Tibial nerve (tissue), 4 donors: ENCODE results near the gene SPTBN5. TPM values are rescaled to one million over a fixed set of nuclear protein-coding genes. Genes with fewer than 3 reads are reported as not detected.

Source experiments
- DNase-seq, 2 donors: peaks; one replicate each; pipeline ENCODE4 v3.0.0-alpha.2; 2019; ENCODE audit warnings: low spot score in 2 of 2
- H3K27ac ChIP-seq, 4 donors: fragments of 200-600 bp; sonication (generic) in 3 of 4; one replicate each; pipeline ENCODE4 v1.5.1; 2017 to 2019; ENCODE audit warnings: mild to moderate bottlenecking in 1 of 4
- H3K27me3 ChIP-seq, 2 donors: fragments of 200-600 bp; sonication (generic) in 1 of 2; one replicate each; pipeline versions ENCODE4 v1.5.1 to v1.6.0; 2017 to 2019
- H3K36me3 ChIP-seq, 3 donors: fragments of 200-600 bp; sonication (generic); one replicate each; pipeline ENCODE4 v1.5.1; 2018 to 2019
- H3K4me1 ChIP-seq, 4 donors: fragments of 200-600 bp; sonication (generic) in 3 of 4; one replicate each; pipeline ENCODE4 v1.5.1; 2017 to 2019
- H3K4me3 ChIP-seq, 4 donors: fragments of 200-600 bp; sonication (generic) in 3 of 4; one replicate each; pipeline ENCODE4 v1.5.1; 2017 to 2019; ENCODE audit warnings: mild to moderate bottlenecking in 1 of 4, moderate library complexity in 1 of 4
- H3K9me3 ChIP-seq, 4 donors: fragments of 200-600 bp; sonication (generic) in 3 of 4; one replicate each; pipeline ENCODE4 v1.5.1; 2017 to 2019
- EP300 ChIP-seq, 2 donors: sonication (generic); formaldehyde crosslinking; IDR thresholded peaks; one replicate each; pipeline ENCODE4 v1.6.1; 2017; ENCODE audit warnings: antibody characterized with exemption in 2 of 2, mild to moderate bottlenecking in 1 of 2
- POLR2A ChIP-seq, 2 donors: fragments of 450-650 bp; IDR thresholded peaks; one replicate each; pipeline ENCODE4 v1.6.1; 2017; ENCODE audit warnings: antibody characterized with exemption in 2 of 2, mild to moderate bottlenecking in 2 of 2, moderate library complexity in 2 of 2
- WGBS, 2 donors: methylation state at CpG; one replicate each; pipeline ENCODE4 v1.1.5; 2018; 5-methylcytosine and 5-hydroxymethylcytosine counted together
- total RNA-seq, 4 donors: library from RNA; depleted of rRNA; stranded (reverse); fragments of >200 nt; gene quantifications; one replicate each; pipeline ENCODE4 v1.1.0, GENCODE V29; 2016
- TF ChIP-seq, protein P1 (sequence below), 5 experiments: fragments of 200-600 bp in 3 of 5; fragments of 450-650 bp in 2 of 5; sonication (generic) in 3 of 5; IDR thresholded peaks; one replicate each; pipeline ENCODE4 v1.5.1; 2016 to 2019; ENCODE audit warnings: antibody characterized with exemption in 5 of 5, mild to moderate bottlenecking in 3 of 5, moderate library complexity in 2 of 5

SPTBN5 gene
- total RNA-seq, 4 donors from 2014 or later = 16.5 to 34.5 (median 19.9) TPM

DNA sequence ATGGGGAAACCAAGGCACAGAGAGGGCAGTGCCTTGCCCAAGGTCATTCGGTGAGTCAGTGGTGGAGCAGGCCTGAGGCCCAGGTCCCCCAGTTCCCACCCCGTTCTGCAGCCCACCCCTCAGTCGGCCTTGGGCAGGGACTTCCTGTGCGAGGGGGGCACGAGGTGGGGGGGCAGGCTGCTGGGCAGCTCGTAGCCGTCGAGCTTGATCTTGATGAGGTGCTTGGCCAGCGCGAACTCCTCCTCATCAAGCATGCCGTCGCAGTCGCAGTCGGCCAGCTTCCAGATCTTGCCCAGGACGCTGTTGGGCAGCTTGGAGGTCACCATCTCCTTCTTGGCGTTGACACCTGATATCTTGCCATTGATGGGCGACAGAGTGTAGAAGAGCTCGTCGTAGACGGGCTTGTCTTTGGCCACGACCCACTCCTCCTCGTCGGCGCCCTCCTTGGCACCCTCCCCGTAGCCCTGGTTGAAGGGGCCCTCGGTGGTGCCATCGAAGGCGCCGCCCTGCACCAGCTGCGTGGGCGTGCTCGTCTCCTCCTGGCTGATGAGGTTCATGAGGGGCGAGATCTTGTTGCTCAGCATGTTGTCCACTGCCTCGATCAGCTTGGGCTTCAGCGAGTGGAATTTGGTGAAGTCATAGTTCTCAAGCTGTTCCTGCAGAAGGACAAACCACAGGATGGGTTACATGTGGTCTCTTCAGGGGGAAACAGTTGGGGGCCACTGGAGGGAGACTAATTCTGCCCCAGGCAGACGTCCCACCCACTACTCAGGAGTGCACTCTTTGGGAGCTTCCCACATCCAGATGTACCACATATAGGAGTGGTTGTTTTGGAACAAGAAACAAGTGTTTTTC lies 6.9 kb upstream of the SPTBN5 start:
- TF ChIP-seq POLR2A (IDR thresholded peaks at IDR 0.05) (no peak), EP300 (IDR thresholded peaks at IDR 0.05) (no peak)
- no peaks in the 10 kb centered on the region for H3K9me3 ChIP-seq
- H3K27ac ChIP-seq = peak overlapping the region in 1 of 4 donors; percentile 1
- H3K27me3 ChIP-seq = no peaks in the 10 kb centered on the region
- no peak overlapping the region for H3K4me3 ChIP-seq
- H3K4me1 ChIP-seq = peaks cover 0 to 19% (median 0%) of the 10 kb centered on the region in 4 donors
- no peak for DNase-seq
- 92% methylated on average over 32 to 36 of the region's 36 CpGs for WGBS, 2 donors
- H3K36me3 ChIP-seq = peaks cover 0 to 52% (median 7%) of the 10 kb centered on the region in 3 donors

DNA sequence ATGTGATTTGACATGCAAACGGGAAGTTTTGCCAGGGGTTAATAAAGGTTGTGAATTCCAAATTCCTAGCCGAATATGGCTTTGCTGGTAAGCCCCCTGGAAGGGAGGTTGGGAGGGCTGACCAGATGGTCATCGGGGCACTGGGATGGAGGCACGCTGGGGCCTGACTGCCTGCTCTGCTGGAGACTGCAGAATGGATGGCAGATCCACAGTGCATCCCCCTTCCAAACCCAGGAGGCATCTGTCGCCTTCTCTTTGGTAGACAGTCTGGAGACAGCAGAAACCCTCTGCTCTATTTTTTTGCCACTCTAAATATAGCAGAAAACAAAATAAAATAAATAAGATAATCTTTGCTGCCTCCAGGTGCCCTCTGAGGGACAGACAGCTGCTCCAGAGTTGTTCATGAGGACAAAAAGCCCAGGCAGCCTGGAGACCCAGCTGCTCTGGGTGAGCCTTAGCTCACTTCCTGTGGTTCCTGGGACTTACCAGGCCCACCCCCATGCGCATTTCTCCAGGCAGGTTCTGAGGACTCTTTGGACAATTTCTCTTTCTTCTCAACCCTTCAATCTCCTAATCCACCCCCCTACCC lies 6.1 kb upstream of the SPTBN5 start:
- H3K4me1 ChIP-seq = peaks cover 0 to 15% (median under 1%) of the 10 kb centered on the region in 4 donors
- no peak for DNase-seq
- H3K4me3 ChIP-seq = no peak overlapping the region
- TF ChIP-seq EP300 (IDR thresholded peaks at IDR 0.05) (no peak), POLR2A (IDR thresholded peaks at IDR 0.05) (no peak)
- TF ChIP-seq, protein P1, sequence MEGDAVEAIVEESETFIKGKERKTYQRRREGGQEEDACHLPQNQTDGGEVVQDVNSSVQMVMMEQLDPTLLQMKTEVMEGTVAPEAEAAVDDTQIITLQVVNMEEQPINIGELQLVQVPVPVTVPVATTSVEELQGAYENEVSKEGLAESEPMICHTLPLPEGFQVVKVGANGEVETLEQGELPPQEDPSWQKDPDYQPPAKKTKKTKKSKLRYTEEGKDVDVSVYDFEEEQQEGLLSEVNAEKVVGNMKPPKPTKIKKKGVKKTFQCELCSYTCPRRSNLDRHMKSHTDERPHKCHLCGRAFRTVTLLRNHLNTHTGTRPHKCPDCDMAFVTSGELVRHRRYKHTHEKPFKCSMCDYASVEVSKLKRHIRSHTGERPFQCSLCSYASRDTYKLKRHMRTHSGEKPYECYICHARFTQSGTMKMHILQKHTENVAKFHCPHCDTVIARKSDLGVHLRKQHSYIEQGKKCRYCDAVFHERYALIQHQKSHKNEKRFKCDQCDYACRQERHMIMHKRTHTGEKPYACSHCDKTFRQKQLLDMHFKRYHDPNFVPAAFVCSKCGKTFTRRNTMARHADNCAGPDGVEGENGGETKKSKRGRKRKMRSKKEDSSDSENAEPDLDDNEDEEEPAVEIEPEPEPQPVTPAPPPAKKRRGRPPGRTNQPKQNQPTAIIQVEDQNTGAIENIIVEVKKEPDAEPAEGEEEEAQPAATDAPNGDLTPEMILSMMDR (IDR thresholded peaks at IDR 0.05) = no peak
- peak overlapping the region in 1 of 4 donors; percentile 1 for H3K27ac ChIP-seq
- H3K9me3 ChIP-seq = no peaks in the 10 kb centered on the region
- WGBS, 2 donors = 58 to 82% methylated on average over 6 of the region's 6 CpGs
- no peaks in the 10 kb centered on the region for H3K27me3 ChIP-seq
- peaks cover 0 to 50% (median 7%) of the 10 kb centered on the region in 3 donors for H3K36me3 ChIP-seq

DNA sequence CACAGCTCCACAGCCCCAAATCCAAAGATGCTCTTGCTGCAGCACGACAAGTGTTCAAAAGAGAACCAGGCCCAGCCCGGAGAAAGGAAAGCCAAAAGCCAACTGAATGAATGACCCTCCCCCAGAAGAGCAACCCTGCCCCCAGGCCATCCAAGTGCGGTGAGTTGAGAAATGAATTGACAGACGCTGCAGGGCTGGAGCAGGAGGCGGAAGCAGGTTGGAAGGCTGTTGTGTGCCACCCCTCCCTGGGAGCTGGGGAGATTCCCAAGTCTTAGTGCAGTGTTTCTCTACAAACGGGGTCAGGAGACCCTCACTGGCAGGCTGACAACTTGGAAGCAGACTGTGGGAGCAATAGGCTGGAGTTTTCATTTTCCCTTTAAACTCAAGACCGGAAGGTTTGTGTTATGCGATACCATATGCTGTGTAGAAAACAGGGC lies 3.5 kb upstream of the SPTBN5 start:
- TF ChIP-seq, protein P1 (IDR thresholded peaks at IDR 0.05) = no peak
- TF ChIP-seq POLR2A (IDR thresholded peaks at IDR 0.05) = no peak
- TF ChIP-seq EP300 (IDR thresholded peaks at IDR 0.05) = no peak
- 50 to 55% methylated on average over 8 of the region's 8 CpGs for WGBS, 2 donors
- no peak overlapping the region for H3K4me3 ChIP-seq

DNA sequence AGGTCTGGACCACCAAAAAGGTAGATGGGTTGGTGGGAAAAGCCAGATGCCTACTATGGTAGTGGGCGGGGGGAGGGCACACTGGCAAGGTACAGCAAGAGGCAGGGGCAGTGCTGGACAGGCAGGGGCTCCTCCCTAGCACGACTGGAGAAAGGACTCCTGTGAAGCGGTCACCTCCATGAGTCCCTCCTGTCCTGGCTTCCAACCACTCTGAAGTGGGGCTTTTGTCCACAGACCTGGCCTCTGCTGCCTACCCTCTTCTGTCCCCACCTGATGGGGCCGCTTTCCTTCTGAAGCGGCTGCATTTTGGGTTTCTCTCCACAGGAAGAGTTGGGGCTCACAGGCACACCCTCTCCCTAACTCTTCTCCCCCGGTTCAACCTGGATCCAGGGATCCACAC lies 2.7 kb upstream of the SPTBN5 start:
- peaks cover 0 to 45% (median 7%) of the 10 kb centered on the region in 3 donors for H3K36me3 ChIP-seq
- H3K9me3 ChIP-seq = no peaks in the 10 kb centered on the region
- no peak overlapping the region for H3K4me3 ChIP-seq
- H3K27me3 ChIP-seq = no peaks in the 10 kb centered on the region
- WGBS, 2 donors = 92 to 95% methylated on average over 6 of the region's 6 CpGs
- no peak for DNase-seq
- TF ChIP-seq EP300 (IDR thresholded peaks at IDR 0.05) (no peak), POLR2A (IDR thresholded peaks at IDR 0.05) (no peak)
- TF ChIP-seq, protein P1 (IDR thresholded peaks at IDR 0.05) = no peak
- peak overlapping the region in 2 of 4 donors; percentile 14 to 80 for H3K27ac ChIP-seq
- H3K4me1 ChIP-seq = peaks cover 0 to 19% (median 12%) of the 10 kb centered on the region in 4 donors

More for the DNA sequence above, 3.5 kb upstream of the SPTBN5 start:
- Histone ChIP-seq H3K27me3 (no peaks in the 10 kb centered on the region), H3K4me1 (peaks cover 0 to 19% (median 12%) of the 10 kb centered on the region in 4 donors), H3K9me3 (no peaks in the 10 kb centered on the region), H3K36me3 (peaks cover 0 to 50% (median 7%) of the 10 kb centered on the region in 3 donors), H3K27ac (no peak overlapping the region)
- DNase-seq = no peak

DNA sequence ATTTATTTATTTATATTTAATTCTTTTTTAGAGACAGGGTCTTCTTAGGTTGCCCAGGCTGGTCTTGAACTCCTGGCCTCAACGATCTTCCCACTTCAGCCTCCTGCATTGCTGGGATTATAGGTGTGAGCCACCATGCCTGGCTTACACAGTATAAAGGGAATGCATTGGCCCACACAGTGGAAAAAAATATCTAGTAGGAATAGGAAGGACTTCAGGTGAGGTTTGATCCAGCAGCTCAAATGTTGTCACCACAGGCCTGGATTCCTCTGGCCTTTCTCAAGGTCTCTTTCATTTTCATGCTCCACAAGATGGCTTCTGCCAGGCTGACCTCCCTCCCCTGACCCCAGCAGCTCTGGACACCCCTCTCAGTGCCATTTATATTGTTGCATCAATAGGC lies 2.1 kb upstream of the SPTBN5 start:
- peak overlapping the region in 2 of 4 donors; percentile 14 to 80 for H3K27ac ChIP-seq
- 93 to 100% methylated on average over 1 of the region's 1 CpG for WGBS, 2 donors
- H3K4me1 ChIP-seq = peaks cover 0 to 19% (median 12%) of the 10 kb centered on the region in 4 donors
- TF ChIP-seq, protein P1 (IDR thresholded peaks at IDR 0.05) = no peak
- no peak for TF ChIP-seq EP300 (IDR thresholded peaks at IDR 0.05)
- H3K4me3 ChIP-seq = no peak overlapping the region
- no peak for DNase-seq
- no peaks in the 10 kb centered on the region for H3K9me3 ChIP-seq
- H3K36me3 ChIP-seq = peaks cover 0 to 39% (median 6%) of the 10 kb centered on the region in 3 donors
- no peaks in the 10 kb centered on the region for H3K27me3 ChIP-seq
